ENCODE results near the gene CPA1. TPM values are rescaled to one million over a fixed set of nuclear protein-coding genes. Genes with fewer than 3 reads are reported as not detected.
A peak's percentile ranks its signal among the peaks of the same experiment; 100 is the strongest.

CPA1 gene
- total RNA-seq, 2 experiments from 2014 or later, result not detected

DNA sequence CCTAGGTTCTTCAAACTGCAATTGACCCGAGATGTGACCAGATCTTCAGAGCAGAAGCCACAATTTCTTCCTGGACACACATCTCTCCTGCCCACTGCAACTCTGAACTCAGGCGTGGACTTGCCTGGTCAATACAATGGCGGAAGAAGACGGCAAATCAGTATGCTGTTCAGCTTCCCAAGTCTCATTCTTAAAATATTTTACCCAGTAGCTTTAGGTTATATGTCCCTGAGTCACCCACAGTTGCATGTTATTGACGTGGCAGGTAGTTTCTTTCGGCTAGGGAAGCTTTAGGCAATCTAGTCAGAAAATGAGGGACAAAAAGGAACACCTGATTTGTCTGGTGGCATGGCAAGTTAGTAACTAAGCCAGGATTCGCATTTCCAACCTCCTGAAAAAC, 38.0 kb downstream of the CPA1 start:
- peaks cover 81% of the 10 kb centered on the region for H3K4me1 Mint-ChIP-seq (ENCODE audit: low read depth)

DNA sequence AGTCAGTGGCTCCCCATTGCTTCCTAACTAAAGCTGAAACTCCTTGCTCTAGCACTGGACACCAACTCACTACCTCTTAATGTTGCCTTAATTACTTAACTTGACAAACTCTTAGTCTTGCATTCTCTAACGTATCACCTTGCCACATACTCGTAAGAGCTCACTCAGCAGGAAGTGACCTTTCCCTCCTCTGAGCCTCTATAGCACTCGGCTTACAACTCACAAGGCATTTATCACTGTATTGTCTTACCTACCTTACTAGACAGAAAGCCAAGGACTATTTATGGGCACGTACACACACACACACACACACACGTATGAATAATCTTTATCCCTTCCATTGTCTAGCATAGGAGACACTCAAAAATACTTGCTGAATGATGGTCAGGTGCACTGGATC, 39.4 kb downstream of the CPA1 start:
- H3K4me3 ChIP-seq (ENCODE audit: low read length), result no peak overlapping the region
- H3K36me3 Mint-ChIP-seq (ENCODE audit: low read depth), result no peaks in the 10 kb centered on the region
- ChIA-PET POLR2A (interaction anchor here (0.7 kb wide), 1 partner anchor 238 kb away, joined by 3 read pairs; no protein-coding TSS in a partner anchor), CTCF (no interaction called here)
- H3K27me3 Mint-ChIP-seq, result no peaks in the 10 kb centered on the region
- peak overlapping the region; percentile 74 for H3K27ac Mint-ChIP-seq
- TF ChIP-seq, protein P1, sequence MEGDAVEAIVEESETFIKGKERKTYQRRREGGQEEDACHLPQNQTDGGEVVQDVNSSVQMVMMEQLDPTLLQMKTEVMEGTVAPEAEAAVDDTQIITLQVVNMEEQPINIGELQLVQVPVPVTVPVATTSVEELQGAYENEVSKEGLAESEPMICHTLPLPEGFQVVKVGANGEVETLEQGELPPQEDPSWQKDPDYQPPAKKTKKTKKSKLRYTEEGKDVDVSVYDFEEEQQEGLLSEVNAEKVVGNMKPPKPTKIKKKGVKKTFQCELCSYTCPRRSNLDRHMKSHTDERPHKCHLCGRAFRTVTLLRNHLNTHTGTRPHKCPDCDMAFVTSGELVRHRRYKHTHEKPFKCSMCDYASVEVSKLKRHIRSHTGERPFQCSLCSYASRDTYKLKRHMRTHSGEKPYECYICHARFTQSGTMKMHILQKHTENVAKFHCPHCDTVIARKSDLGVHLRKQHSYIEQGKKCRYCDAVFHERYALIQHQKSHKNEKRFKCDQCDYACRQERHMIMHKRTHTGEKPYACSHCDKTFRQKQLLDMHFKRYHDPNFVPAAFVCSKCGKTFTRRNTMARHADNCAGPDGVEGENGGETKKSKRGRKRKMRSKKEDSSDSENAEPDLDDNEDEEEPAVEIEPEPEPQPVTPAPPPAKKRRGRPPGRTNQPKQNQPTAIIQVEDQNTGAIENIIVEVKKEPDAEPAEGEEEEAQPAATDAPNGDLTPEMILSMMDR (IDR thresholded peaks at IDR 0.05), result no peak
- H3K4me1 ChIP-seq (ENCODE audit: insufficient read depth, low read length), result peaks cover 23% of the 10 kb centered on the region
- no peaks in the 10 kb centered on the region for H3K27me3 ChIP-seq (ENCODE audit: control insufficient read depth in 1 of 2, insufficient read depth in 2 of 2, low read length in 2 of 2)
- H3K27ac ChIP-seq (ENCODE audit: low read depth in 1 of 2, low read length in 2 of 2), result no peak overlapping the region
- DNase-seq (peak in 3 of 14 experiments; percentile 30 to 46 (median 42)), ATAC-seq (ENCODE audit: poor library complexity) (peak; percentile 70)
- peak overlapping the region; percentile 57 for H3K4me3 Mint-ChIP-seq
- H3K9me3 Mint-ChIP-seq, result no peaks in the 10 kb centered on the region
- H3K9me3 ChIP-seq (ENCODE audit: control insufficient read depth in 1 of 2, insufficient read depth in 1 of 2, low read length in 2 of 2), result no peaks in the 10 kb centered on the region
- intact Hi-C loops (cut with DNase I, micrococcal nuclease), result no loop called here
- H3K4me1 Mint-ChIP-seq (ENCODE audit: low read depth), result peaks cover 74% of the 10 kb centered on the region
- no peaks in the 10 kb centered on the region for H3K36me3 ChIP-seq (ENCODE audit: insufficient read depth, low read length)

More for the DNA sequence above, 38.0 kb downstream of the CPA1 start:
- H3K4me3 Mint-ChIP-seq, result no peak overlapping the region
- Histone ChIP-seq H3K36me3 (ENCODE audit: insufficient read depth, low read length) (no peaks in the 10 kb centered on the region), H3K4me1 (ENCODE audit: insufficient read depth, low read length) (peaks cover 24% of the 10 kb centered on the region), H3K9me3 (ENCODE audit: control insufficient read depth in 1 of 2, insufficient read depth in 1 of 2, low read length in 2 of 2) (no peaks in the 10 kb centered on the region), H3K27me3 (ENCODE audit: control insufficient read depth in 1 of 2, insufficient read depth in 2 of 2, low read length in 2 of 2) (no peaks in the 10 kb centered on the region), H3K4me3 (ENCODE audit: low read length) (no peak overlapping the region), H3K27ac (ENCODE audit: low read depth in 1 of 2, low read length in 2 of 2) (peak overlapping the region in 1 of 2 donors; percentile 55)
- no peak for DNase-seq
- no peaks in the 10 kb centered on the region for H3K36me3 Mint-ChIP-seq (ENCODE audit: low read depth)
- CTCF ChIA-PET, result no interaction called here
- POLR2A ChIA-PET, result interaction anchor here (2.0 kb wide), 1 partner anchor 24 kb away, joined by 7 read pairs; no protein-coding TSS in a partner anchor
- no peak for ATAC-seq (ENCODE audit: poor library complexity)
- no peaks in the 10 kb centered on the region for H3K9me3 Mint-ChIP-seq
- intact Hi-C loops (cut with DNase I, micrococcal nuclease), result no loop called here
- TF ChIP-seq, protein P1 (IDR thresholded peaks at IDR 0.05), result no peak
- H3K27me3 Mint-ChIP-seq, result no peaks in the 10 kb centered on the region
- H3K27ac Mint-ChIP-seq, result peak overlapping the region; percentile 81

DNA sequence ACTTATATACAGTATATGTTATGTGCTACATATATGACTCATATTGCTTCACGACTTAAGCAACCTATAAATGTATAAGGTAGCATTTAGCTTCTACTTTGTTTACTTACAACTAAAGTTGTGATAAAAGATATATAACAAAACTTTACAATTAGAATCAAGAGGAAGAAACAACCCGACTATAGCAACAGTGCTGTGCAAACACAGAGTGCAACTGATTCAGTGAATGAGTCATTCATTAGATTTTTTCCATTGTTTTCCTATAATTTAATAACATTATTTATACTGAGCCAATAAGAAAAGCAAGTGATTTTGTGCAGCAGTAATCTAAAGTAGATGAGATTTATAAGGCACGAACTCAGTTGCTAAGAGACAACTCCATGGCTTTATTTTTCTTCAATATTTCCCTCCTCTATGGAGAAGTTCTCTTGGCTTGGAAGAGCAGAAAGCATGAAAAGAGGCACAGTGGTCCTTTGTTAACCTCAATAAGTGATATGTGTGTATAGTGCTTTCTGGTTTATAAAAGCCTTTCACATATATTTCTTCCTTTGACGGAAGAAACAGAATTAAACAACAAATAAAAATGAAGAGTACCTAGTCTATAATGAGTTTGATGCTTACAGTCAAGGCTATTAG, 40.8 kb downstream of the CPA1 start:
- ChIA-PET POLR2A (no interaction called here), CTCF (no interaction called here)
- intact Hi-C loops (cut with DNase I, micrococcal nuclease), result no loop called here
- Histone ChIP-seq H3K4me3 (ENCODE audit: low read length) (no peak overlapping the region), H3K36me3 (ENCODE audit: insufficient read depth, low read length) (no peaks in the 10 kb centered on the region), H3K27ac (ENCODE audit: low read depth in 1 of 2, low read length in 2 of 2) (no peak overlapping the region), H3K27me3 (ENCODE audit: control insufficient read depth in 1 of 2, insufficient read depth in 2 of 2, low read length in 2 of 2) (no peaks in the 10 kb centered on the region), H3K4me1 (ENCODE audit: insufficient read depth, low read length) (peaks cover 15% of the 10 kb centered on the region), H3K9me3 (ENCODE audit: control insufficient read depth in 1 of 2, insufficient read depth in 1 of 2, low read length in 2 of 2) (no peaks in the 10 kb centered on the region)
- TF ChIP-seq, protein P1 (IDR thresholded peaks at IDR 0.05), result no peak
- H3K27ac Mint-ChIP-seq, result peak overlapping the region; percentile 67
- no peaks in the 10 kb centered on the region for H3K36me3 Mint-ChIP-seq (ENCODE audit: low read depth)
- DNase-seq (no peak), ATAC-seq (ENCODE audit: poor library complexity) (no peak)
- H3K27me3 Mint-ChIP-seq, result no peaks in the 10 kb centered on the region
- H3K9me3 Mint-ChIP-seq, result no peaks in the 10 kb centered on the region
- H3K4me1 Mint-ChIP-seq (ENCODE audit: low read depth), result peaks cover 75% of the 10 kb centered on the region
- no peak overlapping the region for H3K4me3 Mint-ChIP-seq
